MCF 10A (cell line): Measurements from ENCODE around the gene NSF. TPM values are rescaled to one million over a fixed set of nuclear protein-coding genes. Genes with fewer than 3 reads are reported as not detected.

Experiments
- BruUV-seq: library from RNA; stranded (reverse); fragments of 400-500 nt; replicated peaks from 2 replicates; lab custom pipeline; 2021; lab: Mats Ljungman, UMichigan
- CTCF ChIA-PET: fragments of 300-600 bp; sonication (Branson Sonifier 250); formaldehyde crosslinking; extraction: SDS; loops from one replicate; lab custom pipeline; 2021; ENCODE audit warnings: antibody characterized with exemption, inconsistent platforms; lab: Yijun Ruan, JAX
- POLR2A ChIA-PET: fragments of 300-600, 350-650 bp; sonication (Branson Sonifier 250); formaldehyde crosslinking; extraction: SDS; loops from one replicate; lab custom pipeline; 2020; ENCODE audit warnings: antibody characterized with exemption, inconsistent platforms; lab: Yijun Ruan, JAX
- DNase-seq: peaks from one replicate; pipeline ENCODE4 v3.0.0-alpha.2; 2018; ENCODE audit not compliant: unreplicated experiment
- H3K27ac Mint-ChIP-seq: one replicate; pipeline ENCODE4 v1.8.0; 2022; ENCODE audit warnings: mild to moderate bottlenecking, low read depth, mixed read lengths; ENCODE audit not compliant: unreplicated experiment
- H3K27me3 Mint-ChIP-seq: one replicate; pipeline ENCODE4 v1.8.0; 2022; ENCODE audit warnings: mixed read lengths; ENCODE audit not compliant: insufficient read depth, unreplicated experiment
- H3K36me3 Mint-ChIP-seq: one replicate; pipeline ENCODE4 v1.8.0; 2022; ENCODE audit warnings: mild to moderate bottlenecking, moderate library complexity, mixed read lengths; ENCODE audit not compliant: insufficient read depth, unreplicated experiment
- H3K4me1 Mint-ChIP-seq: one replicate; pipeline ENCODE4 v1.8.0; 2022; ENCODE audit warnings: mixed read lengths; ENCODE audit not compliant: insufficient read depth, unreplicated experiment
- H3K4me3 Mint-ChIP-seq: one replicate; pipeline ENCODE4 v1.8.0; 2022; ENCODE audit warnings: mild to moderate bottlenecking, moderate library complexity, mixed read lengths; ENCODE audit not compliant: unreplicated experiment
- H3K9me3 Mint-ChIP-seq: one replicate; pipeline ENCODE4 v1.8.0; 2022; ENCODE audit warnings: mixed read lengths; ENCODE audit not compliant: unreplicated experiment
- intact Hi-C: fragments of 100-400 bp; cut with micrococcal nuclease; formaldehyde crosslinking; loops from 2 replicates; pipeline ENCODE4 v1.14.1; 2022
- total RNA-seq: library from RNA; stranded (reverse); gene quantifications from 2 replicates; pipeline ENCODE4 v1.2.3, GENCODE V29; 2022
- TF ChIP-seq, protein P1 (sequence below): fragments of 200-600 bp; IDR thresholded peaks from one replicate; pipeline ENCODE4 v1.8.0; 2022; ENCODE audit warnings: antibody characterized with exemption, mild to moderate bottlenecking; ENCODE audit not compliant: unreplicated experiment

NSF gene
- total RNA-seq, 1 experiment from 2014 or later = 21.1 TPM

DNA sequence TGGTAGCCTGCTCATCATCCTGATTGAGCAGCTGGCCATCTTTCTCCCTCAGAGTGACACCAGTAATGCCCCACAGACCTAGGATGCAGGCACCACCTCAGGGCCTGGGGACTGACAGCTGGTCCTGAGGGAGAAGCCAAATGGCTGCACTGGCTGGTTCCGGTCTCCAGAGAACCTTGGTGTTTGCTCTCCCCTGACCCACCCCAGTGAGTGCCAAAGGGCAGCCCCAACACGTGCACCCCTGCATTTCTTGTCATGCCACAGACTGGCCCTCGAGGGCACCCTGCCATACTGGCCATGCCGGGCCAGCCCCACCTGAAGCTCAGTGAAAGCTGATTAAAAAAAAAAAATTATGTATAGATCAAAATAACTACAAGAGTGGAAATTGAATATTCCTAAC is 127.5 kb downstream of the NSF start:
- intact Hi-C loops = no loop called here
- BruUV-seq = no TSS peak
- Mint-ChIP-seq H3K36me3 (peaks cover 4% of the 10 kb centered on the region), H3K4me3 (no peak overlapping the region), H3K27me3 (no peaks in the 10 kb centered on the region), H3K4me1 (peaks cover 3% of the 10 kb centered on the region), H3K9me3 (no peaks in the 10 kb centered on the region), H3K27ac (no peak overlapping the region)
- CTCF ChIA-PET = interaction anchor here (0.6 kb wide), 1 partner anchor 43 kb away, joined by 4 read pairs; no protein-coding TSS in a partner anchor
- no peak for DNase-seq
- TF ChIP-seq, protein P1, sequence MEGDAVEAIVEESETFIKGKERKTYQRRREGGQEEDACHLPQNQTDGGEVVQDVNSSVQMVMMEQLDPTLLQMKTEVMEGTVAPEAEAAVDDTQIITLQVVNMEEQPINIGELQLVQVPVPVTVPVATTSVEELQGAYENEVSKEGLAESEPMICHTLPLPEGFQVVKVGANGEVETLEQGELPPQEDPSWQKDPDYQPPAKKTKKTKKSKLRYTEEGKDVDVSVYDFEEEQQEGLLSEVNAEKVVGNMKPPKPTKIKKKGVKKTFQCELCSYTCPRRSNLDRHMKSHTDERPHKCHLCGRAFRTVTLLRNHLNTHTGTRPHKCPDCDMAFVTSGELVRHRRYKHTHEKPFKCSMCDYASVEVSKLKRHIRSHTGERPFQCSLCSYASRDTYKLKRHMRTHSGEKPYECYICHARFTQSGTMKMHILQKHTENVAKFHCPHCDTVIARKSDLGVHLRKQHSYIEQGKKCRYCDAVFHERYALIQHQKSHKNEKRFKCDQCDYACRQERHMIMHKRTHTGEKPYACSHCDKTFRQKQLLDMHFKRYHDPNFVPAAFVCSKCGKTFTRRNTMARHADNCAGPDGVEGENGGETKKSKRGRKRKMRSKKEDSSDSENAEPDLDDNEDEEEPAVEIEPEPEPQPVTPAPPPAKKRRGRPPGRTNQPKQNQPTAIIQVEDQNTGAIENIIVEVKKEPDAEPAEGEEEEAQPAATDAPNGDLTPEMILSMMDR = no peak
- POLR2A ChIA-PET = interaction anchor here (0.6 kb wide), 1 partner anchor 347 kb away, joined by 3 read pairs; no protein-coding TSS in a partner anchor

DNA sequence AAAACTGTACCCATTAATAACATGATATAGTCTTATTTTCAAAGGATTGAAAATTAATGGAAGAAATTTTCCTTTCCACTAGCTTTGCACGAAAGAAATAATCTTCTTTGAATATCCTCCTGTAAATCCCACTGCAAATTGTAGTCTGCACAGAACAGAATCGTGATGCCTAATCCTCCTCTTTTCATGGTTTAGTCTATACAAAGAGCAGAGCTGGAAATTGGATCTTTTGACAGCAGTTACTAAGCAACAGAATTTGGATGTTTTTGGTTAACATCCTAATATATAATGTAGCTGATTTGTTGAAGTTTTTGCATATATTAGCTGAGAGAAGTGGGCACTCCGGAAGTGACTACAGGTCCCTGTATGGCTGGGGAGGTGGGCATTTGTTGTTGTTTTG is 129.4 kb downstream of the NSF start:
- peaks cover 4% of the 10 kb centered on the region for H3K36me3 Mint-ChIP-seq
- H3K27ac Mint-ChIP-seq = no peak overlapping the region
- no peaks in the 10 kb centered on the region for H3K27me3 Mint-ChIP-seq
- CTCF ChIA-PET = no interaction called here
- no peaks in the 10 kb centered on the region for H3K4me1 Mint-ChIP-seq
- no TSS peak for BruUV-seq
- H3K9me3 Mint-ChIP-seq = no peaks in the 10 kb centered on the region
- POLR2A ChIA-PET = no interaction called here
- intact Hi-C loops = no loop called here
- TF ChIP-seq, protein P1 = no peak
- H3K4me3 Mint-ChIP-seq = no peak overlapping the region
- DNase-seq = no peak

DNA sequence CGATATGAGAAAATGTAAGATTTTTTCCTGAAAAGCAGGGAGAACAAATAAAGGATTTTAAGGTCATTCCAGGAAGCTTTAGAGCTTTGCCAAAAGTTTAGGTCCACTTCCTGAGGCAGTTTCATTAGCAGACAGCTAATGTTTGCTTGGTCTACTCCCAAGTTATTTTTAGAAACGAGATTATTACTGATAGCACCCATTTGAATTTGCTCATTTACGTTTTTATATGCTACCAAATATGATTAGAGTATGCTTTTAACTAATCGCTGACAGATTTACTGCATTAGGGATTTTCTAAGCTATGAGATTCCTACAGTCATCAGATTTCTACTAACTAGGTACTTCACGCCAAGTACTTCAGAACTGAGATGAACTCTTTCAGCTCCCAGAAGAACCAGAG is 129.9 kb downstream of the NSF start:
- TF ChIP-seq, protein P1 = no peak
- Mint-ChIP-seq H3K9me3 (no peaks in the 10 kb centered on the region), H3K36me3 (peaks cover 4% of the 10 kb centered on the region), H3K27me3 (no peaks in the 10 kb centered on the region), H3K4me1 (no peaks in the 10 kb centered on the region), H3K27ac (no peak overlapping the region), H3K4me3 (no peak overlapping the region)
- intact Hi-C loops = no loop called here
- ChIA-PET POLR2A (no interaction called here), CTCF (no interaction called here)
- BruUV-seq = no TSS peak
- no peak for DNase-seq

DNA sequence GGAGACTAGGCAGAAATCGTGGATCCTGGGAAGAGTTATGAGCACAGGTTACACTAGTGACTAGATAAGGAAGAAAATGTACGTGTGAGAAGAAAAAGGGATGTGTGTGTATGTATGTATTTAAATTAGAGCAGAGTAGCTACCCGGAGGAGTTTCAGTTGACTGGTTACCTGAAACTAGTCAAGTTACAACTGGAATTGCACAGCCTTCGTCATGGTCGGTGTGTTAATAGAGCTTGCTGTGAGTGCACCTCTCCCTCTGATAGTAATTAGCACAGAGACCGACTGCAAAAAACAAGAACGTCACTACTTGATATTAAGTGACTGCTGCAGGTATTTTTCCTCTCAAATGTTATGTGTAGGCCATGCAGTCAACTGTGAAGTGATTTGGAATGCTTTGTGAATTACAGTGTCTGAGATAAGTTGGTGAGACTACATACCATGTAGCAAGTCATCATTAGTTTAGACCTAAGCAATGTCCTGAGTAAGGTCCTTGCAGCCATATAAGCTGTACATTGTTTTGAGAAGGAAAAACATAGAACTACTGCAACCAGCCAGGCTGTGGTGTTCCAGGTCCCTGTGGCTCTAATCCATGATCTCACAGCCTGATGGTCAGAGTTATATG is 132.3 kb downstream of the NSF start:
- BruUV-seq = no TSS peak

More for the DNA sequence above, 132.3 kb downstream of the NSF start:
- Mint-ChIP-seq H3K36me3 (peaks cover 4% of the 10 kb centered on the region), H3K4me3 (no peak overlapping the region), H3K9me3 (no peaks in the 10 kb centered on the region), H3K27me3 (no peaks in the 10 kb centered on the region), H3K27ac (no peak overlapping the region), H3K4me1 (peaks cover 8% of the 10 kb centered on the region)
- POLR2A ChIA-PET = no interaction called here
- CTCF ChIA-PET = no interaction called here
- DNase-seq = no peak
- TF ChIP-seq, protein P1 = no peak
- intact Hi-C loops = no loop called here
